MCF 10A (cell line): ENCODE measurements around the gene TOR4A. TPM values are rescaled to one million over a fixed set of nuclear protein-coding genes. Genes with fewer than 3 reads are reported as not detected.

ENCODE experiments used
- BruUV-seq: library from RNA; stranded (reverse); fragments of 400-500 nt; replicated peaks from 2 replicates; lab custom pipeline; 2021; lab: Mats Ljungman, UMichigan
- CTCF ChIA-PET: fragments of 300-600 bp; sonication (Branson Sonifier 250); formaldehyde crosslinking; extraction: SDS; loops from one replicate; lab custom pipeline; 2021; ENCODE audit warnings: antibody characterized with exemption, inconsistent platforms; lab: Yijun Ruan, JAX
- POLR2A ChIA-PET: fragments of 300-600, 350-650 bp; sonication (Branson Sonifier 250); formaldehyde crosslinking; extraction: SDS; loops from one replicate; lab custom pipeline; 2020; ENCODE audit warnings: antibody characterized with exemption, inconsistent platforms; lab: Yijun Ruan, JAX
- DNase-seq: peaks from one replicate; pipeline ENCODE4 v3.0.0-alpha.2; 2018; ENCODE audit not compliant: unreplicated experiment
- H3K27ac Mint-ChIP-seq: one replicate; pipeline ENCODE4 v1.8.0; 2022; ENCODE audit warnings: mild to moderate bottlenecking, low read depth, mixed read lengths; ENCODE audit not compliant: unreplicated experiment
- H3K27me3 Mint-ChIP-seq: one replicate; pipeline ENCODE4 v1.8.0; 2022; ENCODE audit warnings: mixed read lengths; ENCODE audit not compliant: insufficient read depth, unreplicated experiment
- H3K36me3 Mint-ChIP-seq: one replicate; pipeline ENCODE4 v1.8.0; 2022; ENCODE audit warnings: mild to moderate bottlenecking, moderate library complexity, mixed read lengths; ENCODE audit not compliant: insufficient read depth, unreplicated experiment
- H3K4me1 Mint-ChIP-seq: one replicate; pipeline ENCODE4 v1.8.0; 2022; ENCODE audit warnings: mixed read lengths; ENCODE audit not compliant: insufficient read depth, unreplicated experiment
- H3K4me3 Mint-ChIP-seq: one replicate; pipeline ENCODE4 v1.8.0; 2022; ENCODE audit warnings: mild to moderate bottlenecking, moderate library complexity, mixed read lengths; ENCODE audit not compliant: unreplicated experiment
- H3K9me3 Mint-ChIP-seq: one replicate; pipeline ENCODE4 v1.8.0; 2022; ENCODE audit warnings: mixed read lengths; ENCODE audit not compliant: unreplicated experiment
- intact Hi-C: fragments of 100-400 bp; cut with micrococcal nuclease; formaldehyde crosslinking; loops from 2 replicates; pipeline ENCODE4 v1.14.1; 2022
- total RNA-seq: library from RNA; stranded (reverse); gene quantifications from 2 replicates; pipeline ENCODE4 v1.2.3, GENCODE V29; 2022
- TF ChIP-seq, protein P1 (sequence below): fragments of 200-600 bp; IDR thresholded peaks from one replicate; pipeline ENCODE4 v1.8.0; 2022; ENCODE audit warnings: antibody characterized with exemption, mild to moderate bottlenecking; ENCODE audit not compliant: unreplicated experiment

TOR4A gene
- total RNA-seq, 1 experiment from 2014 or later = 21.9 TPM

GRCh38 chr9:137240318-137240840 lies 37.1 kb upstream of the TOR4A start:
- ChIA-PET CTCF (interaction anchor here (0.7 to 1.3 kb wide), 3 partner anchors 14 to 70 kb away, joined by 3 read pairs; no protein-coding TSS in a partner anchor), POLR2A (interaction anchor here (0.6 to 8.6 kb wide), 39 partner anchors 9 to 1146 kb away, joined by 3 to 118 read pairs (median 4); partner anchors contain the start of genes ANAPC2, CYSRT1, MAN1B1 and MRPL41)
- no peak overlapping the region for H3K27ac Mint-ChIP-seq
- peaks cover 45% of the 10 kb centered on the region for H3K36me3 Mint-ChIP-seq
- no peaks in the 10 kb centered on the region for H3K9me3 Mint-ChIP-seq
- no peaks in the 10 kb centered on the region for H3K27me3 Mint-ChIP-seq
- TF ChIP-seq, protein P1, sequence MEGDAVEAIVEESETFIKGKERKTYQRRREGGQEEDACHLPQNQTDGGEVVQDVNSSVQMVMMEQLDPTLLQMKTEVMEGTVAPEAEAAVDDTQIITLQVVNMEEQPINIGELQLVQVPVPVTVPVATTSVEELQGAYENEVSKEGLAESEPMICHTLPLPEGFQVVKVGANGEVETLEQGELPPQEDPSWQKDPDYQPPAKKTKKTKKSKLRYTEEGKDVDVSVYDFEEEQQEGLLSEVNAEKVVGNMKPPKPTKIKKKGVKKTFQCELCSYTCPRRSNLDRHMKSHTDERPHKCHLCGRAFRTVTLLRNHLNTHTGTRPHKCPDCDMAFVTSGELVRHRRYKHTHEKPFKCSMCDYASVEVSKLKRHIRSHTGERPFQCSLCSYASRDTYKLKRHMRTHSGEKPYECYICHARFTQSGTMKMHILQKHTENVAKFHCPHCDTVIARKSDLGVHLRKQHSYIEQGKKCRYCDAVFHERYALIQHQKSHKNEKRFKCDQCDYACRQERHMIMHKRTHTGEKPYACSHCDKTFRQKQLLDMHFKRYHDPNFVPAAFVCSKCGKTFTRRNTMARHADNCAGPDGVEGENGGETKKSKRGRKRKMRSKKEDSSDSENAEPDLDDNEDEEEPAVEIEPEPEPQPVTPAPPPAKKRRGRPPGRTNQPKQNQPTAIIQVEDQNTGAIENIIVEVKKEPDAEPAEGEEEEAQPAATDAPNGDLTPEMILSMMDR = no peak
- intact Hi-C loops = loop anchor here (2.0 kb wide), 1 partner anchor 52 kb away; the partner anchor contains the start of genes ANAPC2 and SSNA1
- peak overlapping the region; percentile 80 for H3K4me3 Mint-ChIP-seq
- H3K4me1 Mint-ChIP-seq = peaks cover 15% of the 10 kb centered on the region
- no TSS peak for BruUV-seq
- DNase-seq = peak; percentile 71

DNA sequence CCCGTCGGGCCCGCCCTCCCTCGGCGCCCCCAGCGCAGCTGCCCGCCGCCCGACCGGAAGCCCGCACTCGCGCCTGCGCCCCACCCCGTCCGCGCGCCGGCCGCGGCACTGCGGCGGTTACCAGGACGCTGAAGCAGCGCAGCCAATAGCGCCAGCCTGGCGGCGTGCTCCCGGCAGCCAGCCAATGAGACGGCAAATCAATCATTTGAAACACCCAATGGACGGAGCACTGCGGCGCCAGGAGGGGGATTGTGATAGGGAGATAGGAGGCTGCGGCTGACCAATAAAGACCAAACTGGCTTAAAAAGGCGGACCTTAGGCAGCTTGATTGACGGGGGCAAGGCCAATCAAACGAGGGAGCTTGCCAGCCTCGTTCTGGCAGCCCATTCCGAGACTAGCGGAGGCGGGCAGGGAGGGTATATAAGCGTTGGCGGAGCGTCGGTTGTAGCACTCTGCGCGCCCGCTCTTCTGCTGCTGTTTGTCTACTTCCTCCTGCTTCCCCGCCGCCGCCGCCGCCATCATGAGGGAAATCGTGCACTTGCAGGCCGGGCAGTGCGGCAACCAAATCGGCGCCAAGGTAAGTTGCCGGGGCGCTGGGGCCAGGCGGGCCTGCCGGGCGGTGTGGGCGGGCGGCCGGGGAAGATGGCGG lies 36.6 kb upstream of the TOR4A start, which contains the start of gene TUBB4B:
TSS of gene TUBB4B (plus strand) at position 447 of the 649 bp plus-strand sequence. CDS start at position 521, 74 bp downstream.
- ChIA-PET POLR2A (interaction anchor here (0.6 to 8.6 kb wide), 38 partner anchors 9 to 1147 kb away, joined by 3 to 118 read pairs (median 4); partner anchors contain the start of genes ANAPC2, CYSRT1, MAN1B1 and MRPL41), CTCF (interaction anchor here (0.6 to 1.3 kb wide), 2 partner anchors 14 to 23 kb away, joined by 3 read pairs; no protein-coding TSS in a partner anchor)
- peaks cover 15% of the 10 kb centered on the region for H3K4me1 Mint-ChIP-seq
- intact Hi-C loops = loop anchor here (2.0 kb wide), 1 partner anchor 52 kb away; the partner anchor contains the start of genes ANAPC2 and SSNA1
- no peaks in the 10 kb centered on the region for H3K9me3 Mint-ChIP-seq
- peak within 1 kb of the TSS; percentile 94 for H3K27ac Mint-ChIP-seq
- H3K36me3 Mint-ChIP-seq = peaks cover 45% of the 10 kb centered on the region
- DNase-seq = peak; percentile 100
- TF ChIP-seq, protein P1 = no peak
- no peaks in the 10 kb centered on the region for H3K27me3 Mint-ChIP-seq
- H3K4me3 Mint-ChIP-seq = peak within 1 kb of the TSS; percentile 80
- no TSS peak for BruUV-seq

DNA sequence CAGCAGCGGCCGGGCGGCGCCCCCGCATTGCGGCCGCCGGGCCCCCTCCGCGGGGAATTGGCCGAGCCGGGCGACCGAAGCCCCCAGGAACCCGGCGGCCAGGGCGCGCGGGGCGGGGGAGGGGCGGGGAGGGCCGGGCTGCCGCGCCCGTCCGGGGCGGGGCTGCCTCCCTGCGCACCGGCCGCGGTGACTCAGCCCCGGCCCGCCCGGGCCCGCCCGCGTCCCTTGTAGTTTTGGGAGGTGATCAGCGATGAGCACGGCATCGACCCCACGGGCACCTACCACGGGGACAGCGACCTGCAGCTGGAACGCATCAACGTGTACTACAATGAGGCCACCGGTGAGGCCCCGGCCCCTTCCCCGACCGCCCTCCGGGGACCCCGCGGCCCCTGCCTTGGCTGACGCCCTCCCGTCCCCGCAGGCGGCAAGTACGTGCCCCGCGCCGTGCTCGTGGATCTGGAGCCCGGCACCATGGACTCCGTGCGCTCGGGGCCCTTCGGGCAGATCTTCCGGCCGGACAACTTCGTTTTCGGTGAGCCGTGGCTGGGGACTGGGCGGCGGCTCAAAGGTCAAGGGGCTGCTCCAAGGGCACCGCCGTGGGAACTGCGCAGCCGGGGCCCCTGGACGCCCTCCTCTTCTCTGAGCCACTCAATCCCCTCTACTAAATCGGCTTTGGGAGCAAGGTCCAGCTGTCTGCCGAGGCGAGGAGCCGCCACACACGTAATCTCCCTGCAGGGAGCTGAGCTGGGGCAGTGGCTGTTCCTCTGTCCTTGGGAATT lies 35.8 kb upstream of the TOR4A start:
- no peaks in the 10 kb centered on the region for H3K27me3 Mint-ChIP-seq
- peak overlapping the region; percentile 80 for H3K4me3 Mint-ChIP-seq
- BruUV-seq = TSS peak; percentile 63
- TF ChIP-seq, protein P1 = no peak
- peak; percentile 71 for DNase-seq
- intact Hi-C loops = loop anchor here (2.0 kb wide), 1 partner anchor 53 kb away; the partner anchor contains the start of genes ANAPC2 and SSNA1
- H3K27ac Mint-ChIP-seq = peak overlapping the region; percentile 94
- no peaks in the 10 kb centered on the region for H3K9me3 Mint-ChIP-seq
- peaks cover 15% of the 10 kb centered on the region for H3K4me1 Mint-ChIP-seq
- CTCF ChIA-PET = interaction anchor here (0.5 to 1.4 kb wide), 7 partner anchors 13 to 182 kb away, joined by 3 to 5 read pairs (median 3); partner anchors contain the start of gene RNF224
- POLR2A ChIA-PET = interaction anchor here (0.6 to 8.6 kb wide), 32 partner anchors 13 to 310 kb away, joined by 3 to 118 read pairs (median 4); partner anchors contain the start of genes ANAPC2, CYSRT1, MAN1B1 and MRPL41
- peaks cover 45% of the 10 kb centered on the region for H3K36me3 Mint-ChIP-seq
